IMR-90 (cell line): ENCODE measurements around the gene CMSS1. TPM values are rescaled to one million over a fixed set of nuclear protein-coding genes. Genes with fewer than 3 reads are reported as not detected.

ENCODE experiments used
- ATAC-seq: fragments of 200-7000 bp; cut with Tn5 transposase; 2 replicates; pipeline ENCODE4 v1.9.1; 2020; ENCODE audit warnings: low read depth, mild to moderate bottlenecking, moderate library complexity
- BruUV-seq: library from RNA; stranded (reverse); fragments of 400-500 nt; replicated peaks from 2 replicates; lab custom pipeline; 2021; lab: Mats Ljungman, UMichigan
- CTCF ChIA-PET: fragments of 300-600 bp; formaldehyde crosslinking; extraction: SDS; loops from one replicate; lab custom pipeline; 2021; ENCODE audit warnings: antibody characterized with exemption; lab: Yijun Ruan, JAX
- POLR2A ChIA-PET: fragments of 300-600 bp; sonication (Branson Sonifier 250); formaldehyde crosslinking; loops from one replicate; lab custom pipeline; 2022; ENCODE audit warnings: antibody characterized with exemption; ENCODE audit not compliant: unreplicated experiment; lab: Charles Lee
- DNase-seq: peaks from one replicate; pipeline ENCODE4 v3.0.0; 2013
- H2AFZ ChIP-seq: replicated peaks from 2 replicates; pipeline ENCODE3; 2013; ENCODE audit warnings: low read length, mild to moderate bottlenecking; ENCODE audit not compliant: poor library complexity
- H2AK5ac ChIP-seq: 2 replicates; pipeline ENCODE4 v1.6.1; 2013; ENCODE audit warnings: low read depth, low read length, inconsistent platforms
- H2AK9ac ChIP-seq: replicated peaks from 2 replicates; pipeline ENCODE3; 2013; ENCODE audit warnings: mild to moderate bottlenecking, low read depth, low read length, moderate library complexity; ENCODE audit not compliant: poor library complexity
- H2BK120ac ChIP-seq: 2 replicates; pipeline ENCODE4 v1.6.1; 2013; ENCODE audit warnings: low read depth, low read length, inconsistent platforms
- H2BK15ac ChIP-seq: 3 replicates; pipeline ENCODE4 v1.6.1; 2013; ENCODE audit warnings: low read depth, low read length, inconsistent platforms
- H2BK20ac ChIP-seq: 2 replicates; pipeline ENCODE4 v1.6.1; 2013; ENCODE audit warnings: low read depth, mild to moderate bottlenecking, inconsistent platforms, low read length, moderate library complexity
- H2BK5ac ChIP-seq: 2 replicates; pipeline ENCODE4 v1.6.1; 2013; ENCODE audit warnings: mild to moderate bottlenecking, low read depth, low read length, inconsistent platforms; ENCODE audit not compliant: poor library complexity, severe bottlenecking
- H3K14ac ChIP-seq: replicated peaks from 2 replicates; pipeline ENCODE4 v1.6.1; 2013; ENCODE audit warnings: low read depth, low read length, inconsistent platforms
- H3K18ac ChIP-seq: 2 replicates; pipeline ENCODE4 v1.6.1; 2013; ENCODE audit warnings: low read depth, low read length, control low read depth
- H3K23ac ChIP-seq: 2 replicates; pipeline ENCODE4 v1.6.1; 2013; ENCODE audit warnings: low read depth, low read length, inconsistent platforms
- H3K27ac ChIP-seq: 2 replicates; pipeline ENCODE4 v1.5.1; 2013; ENCODE audit warnings: mild to moderate bottlenecking, control low read depth, low read length; ENCODE audit not compliant: insufficient read depth
- H3K27me3 ChIP-seq: 2 replicates; pipeline ENCODE4 v1.6.1; 2013; ENCODE audit warnings: low read length; ENCODE audit not compliant: control insufficient read depth, insufficient read depth
- H3K36me3 ChIP-seq: 2 replicates; pipeline ENCODE4 v1.6.1; 2013; ENCODE audit warnings: low read length, mixed read lengths; ENCODE audit not compliant: control insufficient read depth, insufficient read depth
- H3K4ac ChIP-seq: 2 replicates; pipeline ENCODE4 v1.6.1; 2013; ENCODE audit warnings: low read depth, low read length, inconsistent platforms
- H3K4me1 ChIP-seq: 2 replicates; pipeline ENCODE4 v1.6.1; 2013; ENCODE audit warnings: low read length, mixed read lengths; ENCODE audit not compliant: control insufficient read depth, insufficient read depth
- H3K4me2 ChIP-seq: 2 replicates; pipeline ENCODE4 v1.6.1; 2013; ENCODE audit warnings: low read depth, mild to moderate bottlenecking, control low read depth, low read length, moderate library complexity
- H3K4me3 ChIP-seq: 2 replicates; pipeline ENCODE4 v1.5.1; 2013; ENCODE audit warnings: low read depth, mild to moderate bottlenecking, control low read depth, low read length, moderate library complexity; ENCODE audit not compliant: insufficient read depth
- H3K56ac ChIP-seq: 2 replicates; pipeline ENCODE4 v1.6.1; 2013; ENCODE audit warnings: low read length, inconsistent platforms; ENCODE audit not compliant: insufficient read depth; ENCODE audit errors: extremely low read depth
- H3K79me1 ChIP-seq, 2 experiments: 2 replicates each; pipeline ENCODE4 v1.6.1; 2013; ENCODE audit warnings: low read length in 2 of 2, inconsistent platforms in 1 of 2, low read depth in 1 of 2
- H3K9ac ChIP-seq: 2 replicates; pipeline ENCODE4 v1.6.1; 2013; ENCODE audit warnings: low read depth, low read length, control low read depth
- H3K9me1 ChIP-seq: 2 replicates; pipeline ENCODE4 v1.6.1; 2013; ENCODE audit warnings: low read length, inconsistent platforms; ENCODE audit not compliant: insufficient read depth
- H3K9me3 ChIP-seq: 2 replicates; pipeline ENCODE4 v1.6.1; 2013; ENCODE audit warnings: low read length; ENCODE audit not compliant: control insufficient read depth, insufficient read depth
- H4K20me1 ChIP-seq: 2 replicates; pipeline ENCODE4 v1.6.1; 2013; ENCODE audit warnings: low read length, inconsistent platforms; ENCODE audit not compliant: insufficient read depth
- H4K5ac ChIP-seq: 2 replicates; pipeline ENCODE4 v1.6.1; 2013; ENCODE audit warnings: mild to moderate bottlenecking, low read depth, low read length, control low read depth
- H4K8ac ChIP-seq, 2 experiments: 2 replicates each; pipeline ENCODE4 v1.6.1; 2013; ENCODE audit warnings: low read depth in 2 of 2, low read length in 2 of 2, control low read depth in 1 of 2, inconsistent platforms in 1 of 2
- H4K91ac ChIP-seq: 2 replicates; pipeline ENCODE4 v1.6.1; 2013; ENCODE audit warnings: low read depth, low read length, inconsistent platforms; ENCODE audit not compliant: insufficient read depth
- CEBPB ChIP-seq: IDR thresholded peaks from 2 replicates; pipeline ENCODE4 v1.6.1; 2012; ENCODE audit warnings: low read depth, low read length, improper control_type of control experiment
- FOS ChIP-seq: fragments of 150-350 bp; IDR thresholded peaks from 2 replicates; pipeline ENCODE4 v1.6.1; 2016; ENCODE audit warnings: low read depth, low read length
- MXI1 ChIP-seq: IDR thresholded peaks from 2 replicates; pipeline ENCODE4 v1.6.1; 2012; ENCODE audit warnings: low read depth, mild to moderate bottlenecking, low read length, moderate library complexity, borderline replicate concordance
- POLR2A ChIP-seq: IDR thresholded peaks from 2 replicates; pipeline ENCODE4 v1.6.1; 2012; ENCODE audit warnings: mild to moderate bottlenecking, low read depth, low read length
- WGBS, 2 experiments: methylation state at CpG; one replicate each; pipeline versions ENCODE4 v1.1.5 to v1.1.7; 2013; ENCODE audit warnings: missing lambda C conversion rate in 2 of 2; ENCODE audit not compliant: insufficient read length in 1 of 2; ENCODE audit errors: extremely low coverage in 2 of 2; 5-methylcytosine and 5-hydroxymethylcytosine counted together
- dilution Hi-C: fragments of 300-500 bp; cut with HindIII; formaldehyde crosslinking; loops from one replicate; pipeline ENCODE4 v1.14.3; 2018; ENCODE audit warnings: low sequenced_read_pairs; ENCODE audit not compliant: unreplicated experiment
- in situ Hi-C: fragments of 300-500 bp; cut with MboI; formaldehyde crosslinking; loops from 3 replicates; pipeline ENCODE4 v1.14.3; 2019; ENCODE audit warnings: low sequenced_read_pairs, inconsistent platforms, mixed read lengths
- intact Hi-C: fragments of 100-400 bp; cut with micrococcal nuclease; formaldehyde crosslinking; loops from 2 replicates; pipeline ENCODE4 v1.10.0; 2022
- polyA plus RNA-seq, 3 experiments: library from polyadenylated mRNA; depleted of rRNA; stranded (reverse); fragments of >200 nt; gene quantifications; 2 replicates each; pipeline ENCODE4 v1.2.3, GENCODE V29; 2012; ENCODE audit warnings: low replicate concordance in 1 of 3
- total RNA-seq: library from RNA; depleted of rRNA; stranded (reverse); fragments of >200 nt; gene quantifications from 2 replicates; pipeline ENCODE4 v1.2.3, GENCODE V29; 2012

CMSS1 gene
- total and polyA plus RNA-seq, 2 of the 4 experiments (the other 2 are of a cell fraction) = 12.5 to 13.6 TPM

GRCh38 chr3:99901200-99901926 lies 83.7 kb downstream of the CMSS1 start:
- Histone ChIP-seq H4K20me1 (no peaks in the 10 kb centered on the region), H3K9ac (no peak overlapping the region)

More at GRCh38 chr3:99901200-99901926, 83.7 kb downstream of the CMSS1 start:
- Histone ChIP-seq H2AK9ac (no peak overlapping the region), H3K9me3 (no peaks in the 10 kb centered on the region), H2BK20ac (peak overlapping the region; percentile 96), H3K4me2 (peak overlapping the region; percentile 80; the same call in 1 of the 2 replicates), H2BK15ac (no peak overlapping the region), H4K8ac (peak overlapping the region; percentile 92 to 98), H2AFZ (no peak overlapping the region), H3K23ac (peak overlapping the region; percentile 80; the same call in 1 of the 2 replicates), H3K18ac (peak overlapping the region; percentile 96; the same call in 1 of the 2 replicates), H3K4ac (peak overlapping the region; percentile 70; the same call in 1 of the 2 replicates), H3K79me1 (peaks cover 11 to 14% of the 10 kb centered on the region in 2 experiments), H3K14ac (peak overlapping the region; percentile 51), H4K91ac (peak overlapping the region; percentile 65; the same call in 1 of the 2 replicates), H3K27ac (no peak overlapping the region; the same call in 1 of the 2 replicates), H3K4me1 (peaks cover 8% of the 10 kb centered on the region), H2AK5ac (no peak overlapping the region), H4K5ac (peak overlapping the region; percentile 35; the same call in 1 of the 2 replicates), H2BK120ac (peak overlapping the region; percentile 99), H3K36me3 (no peaks in the 10 kb centered on the region), H3K27me3 (no peaks in the 10 kb centered on the region), H3K9me1 (peaks cover 4% of the 10 kb centered on the region; the same call in 1 of the 2 replicates), H3K56ac (peak overlapping the region; percentile 69; the same call in 1 of the 2 replicates), H2BK5ac (peak overlapping the region; percentile 99), H3K4me3 (peak overlapping the region; percentile 5; the same call in 1 of the 2 replicates)
- DNase-seq = peak; percentile 77
- TF ChIP-seq POLR2A (no peak), CEBPB (peak; percentile 79), FOS (peak; percentile 55; the same call in 1 of the 2 replicates), MXI1 (no peak)
- intact Hi-C loops = loop anchor here (1.0 to 5.0 kb wide), 2 partner anchors 51 to 144 kb away; no protein-coding TSS in a partner anchor
- ChIA-PET POLR2A (interaction anchor here (0.6 to 1.8 kb wide), 3 partner anchors 16 to 26 kb away, joined by 3 to 5 read pairs (median 3); no protein-coding TSS in a partner anchor), CTCF (interaction anchor here (0.6 to 1.2 kb wide), 3 partner anchors 60 to 353 kb away, joined by 3 to 4 read pairs (median 3); no protein-coding TSS in a partner anchor)
- in situ Hi-C loops = no loop called here
- WGBS, 2 experiments = no CpG with 5 or more reads among the region's 6 CpGs
- ATAC-seq = peak; percentile 73
- BruUV-seq = no TSS peak
- dilution Hi-C loops = no loop called here
